ENCODE data around the gene MAGEC3. TPM values are rescaled to one million over a fixed set of nuclear protein-coding genes. Genes with fewer than 3 reads are reported as not detected.

The MAGEC3 gene
- polyA plus RNA-seq, 3 donors, result 0.28 TPM; not detected in 2

GRCh38 chrX:141941234-141941633 is 103.1 kb downstream of the MAGEC3 start:
- DNase-seq (ENCODE audit: low read depth in 3 of 3, low spot score in 2 of 3), result no peak

- DNase-seq (ENCODE audit: low read depth in 3 of 3, low spot score in 2 of 3), result no peak
Observed at GRCh38 chrX:141945426-141945825, 107.3 kb downstream of the MAGEC3 start.

- no peak for DNase-seq (ENCODE audit: low read depth in 3 of 3, low spot score in 2 of 3)
Observed at GRCh38 chrX:141947350-141947749, 109.2 kb downstream of the MAGEC3 start.

Other genes with a start within 250 kb of the MAGEC3 start
- not detected for gene SPANXA2, start 248.6 kb upstream of the MAGEC3 start, polyA plus RNA-seq (ENCODE audit: insufficient read length in 3 of 3)
- not detected for gene SPANXD, start 139.6 kb upstream of the MAGEC3 start, polyA plus RNA-seq (ENCODE audit: insufficient read length in 3 of 3)
- gene MAGEC1, start 65.6 kb downstream of the MAGEC3 start, polyA plus RNA-seq (ENCODE audit: insufficient read length in 3 of 3), result not detected